HG03066 (cell line): ENCODE results near the gene B3GLCT.

Experiments
- ATAC-seq: cut with Tn5 transposase; IDR thresholded peaks from one replicate; pipeline ENCODE4 v1.9.1; 2021; ENCODE audit warnings: low read depth; ENCODE audit not compliant: unreplicated experiment

The B3GLCT gene

DNA sequence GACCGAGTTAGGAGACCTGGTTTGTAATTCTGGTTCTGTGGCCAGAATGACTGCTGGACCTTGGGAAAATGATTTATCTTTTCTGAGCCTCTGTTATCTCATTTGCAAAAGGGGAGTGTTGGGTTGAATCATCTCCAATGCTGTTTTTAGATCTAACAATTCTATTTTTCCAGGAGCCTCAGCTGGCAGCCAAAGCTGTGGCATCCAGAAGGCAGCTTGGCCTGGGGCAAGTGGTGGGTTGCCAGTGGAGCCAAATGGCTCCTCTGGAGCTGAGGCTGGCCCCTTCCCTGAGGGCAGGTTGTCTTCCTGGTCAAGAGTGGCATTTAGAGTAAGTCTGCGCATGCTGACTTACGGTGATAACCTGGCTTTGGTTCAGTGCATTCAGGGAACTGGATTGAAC lies 21.3 kb downstream of the B3GLCT start:
- no peak for ATAC-seq

DNA sequence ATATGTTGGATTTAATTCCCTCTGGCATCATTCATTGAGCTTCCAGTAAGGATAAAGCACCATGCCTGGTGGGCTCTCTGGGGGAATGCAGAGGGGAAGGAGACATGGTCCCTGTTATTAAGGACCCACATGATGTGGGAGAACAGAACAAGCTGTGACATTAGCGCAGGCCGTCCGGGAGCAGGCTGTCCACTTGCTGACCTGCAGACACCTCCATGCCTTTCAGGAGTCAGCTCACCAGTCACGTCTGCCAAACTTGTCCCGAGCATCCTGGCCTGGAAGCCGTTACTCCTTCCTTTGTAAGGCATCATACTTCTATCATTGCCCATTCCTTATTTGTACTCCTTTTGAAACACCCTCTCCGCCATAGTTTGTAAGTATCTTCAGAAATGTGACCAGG lies 23.4 kb downstream of the B3GLCT start:
- ATAC-seq, result no peak

DNA sequence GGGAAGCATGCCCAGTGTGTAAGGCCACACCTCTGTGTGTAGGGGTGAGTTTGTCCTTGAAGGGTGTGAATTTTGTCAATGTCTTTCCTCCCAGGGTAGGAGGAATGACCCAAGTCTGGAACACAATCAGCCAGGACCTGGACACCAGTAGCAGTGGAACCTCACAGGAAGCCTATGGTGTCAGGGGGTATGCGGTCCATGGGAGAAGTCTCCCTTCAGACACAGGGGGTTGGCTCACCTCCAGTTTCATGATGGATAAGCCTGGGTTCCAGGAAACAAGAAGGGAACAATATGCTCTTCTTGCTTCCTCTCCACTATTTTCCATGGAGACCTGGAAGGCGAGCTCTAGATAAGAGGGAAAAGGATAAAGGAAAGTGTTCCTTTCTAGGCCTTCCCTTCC lies 23.9 kb downstream of the B3GLCT start:
- ATAC-seq, result no peak

DNA sequence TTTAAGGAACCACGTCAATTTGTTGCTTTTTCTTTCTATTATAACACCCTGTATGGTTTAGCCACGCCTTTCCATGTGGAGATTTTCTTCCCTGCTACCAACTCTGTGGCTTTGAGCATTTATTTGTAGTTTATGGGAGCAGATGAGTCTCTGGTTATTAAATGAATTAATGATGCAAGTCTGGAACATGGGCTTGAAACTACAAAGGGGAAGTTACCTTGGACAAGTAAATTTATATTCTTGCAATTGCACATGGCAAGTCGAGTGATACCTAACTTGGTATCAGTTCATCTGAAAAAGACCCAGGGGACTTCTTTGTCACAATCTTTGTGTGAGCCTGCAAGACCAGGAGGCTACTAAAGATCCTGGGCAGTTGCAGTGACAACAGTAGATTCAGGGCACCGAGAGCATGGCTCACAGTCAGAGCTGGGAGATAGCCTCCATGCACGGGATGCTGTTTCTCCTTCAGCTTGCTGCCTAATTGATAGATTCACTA lies 24.4 kb downstream of the B3GLCT start:
- no peak for ATAC-seq

DNA sequence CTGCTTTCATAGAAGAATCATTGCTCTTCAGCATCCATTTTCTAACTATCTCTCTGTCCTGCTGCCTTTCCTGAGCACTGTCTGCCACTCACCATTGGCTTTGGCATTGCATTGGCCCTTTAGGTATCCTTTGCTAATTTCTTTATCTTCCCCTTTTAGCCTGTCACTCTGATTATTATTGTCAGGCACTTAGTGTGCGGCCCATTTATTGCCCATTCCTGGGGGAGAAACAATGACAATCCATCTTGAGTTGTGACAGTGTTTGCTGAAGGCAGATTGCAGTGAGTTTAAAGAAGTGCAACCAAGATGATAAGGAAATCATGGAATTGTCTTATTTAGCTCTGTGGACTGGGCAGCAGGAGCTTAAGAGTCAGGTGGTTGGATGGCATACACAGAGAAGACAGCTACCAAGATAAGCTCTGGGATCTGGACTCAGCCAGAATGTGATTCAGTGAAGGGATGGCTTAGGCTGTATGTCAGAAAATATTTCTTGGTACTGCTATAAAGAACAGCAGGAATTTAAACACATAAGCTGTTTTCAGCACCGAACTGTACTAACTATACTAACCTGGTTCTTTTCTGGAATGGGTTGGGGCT lies 25.3 kb downstream of the B3GLCT start:
- ATAC-seq, result no peak

DNA sequence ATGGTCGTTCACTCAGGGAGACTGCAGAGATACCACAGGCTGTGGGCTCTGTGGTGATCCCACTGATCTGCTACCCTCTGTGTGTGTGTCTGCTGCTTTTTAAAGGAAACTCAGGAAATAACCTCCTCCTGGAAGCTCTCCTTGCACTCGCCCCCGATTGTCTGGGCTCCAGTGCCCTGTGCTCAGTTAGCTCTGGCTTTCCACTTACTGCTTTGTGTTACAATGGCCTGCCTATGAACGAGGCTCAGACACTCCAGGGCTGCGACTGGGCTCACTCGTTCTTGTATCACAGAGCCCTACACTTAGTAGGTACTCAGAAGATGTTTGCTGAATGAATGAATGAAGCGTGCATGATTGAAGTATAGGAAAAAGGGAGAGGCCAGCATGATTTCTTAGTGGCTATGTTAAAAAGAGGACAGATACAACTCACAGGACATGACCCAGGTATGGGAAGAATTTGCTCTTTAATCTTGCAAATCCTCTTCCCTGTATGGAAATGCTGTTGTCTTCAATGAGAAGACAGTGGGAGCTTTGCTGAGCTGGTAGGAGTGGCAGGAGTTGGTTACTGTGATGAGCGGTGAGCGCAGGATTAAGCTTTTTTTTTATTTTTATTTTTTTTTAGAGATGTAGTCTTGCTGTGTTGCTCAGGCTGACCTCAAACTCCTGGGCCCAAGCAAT lies 26.4 kb downstream of the B3GLCT start:
- no peak for ATAC-seq

DNA sequence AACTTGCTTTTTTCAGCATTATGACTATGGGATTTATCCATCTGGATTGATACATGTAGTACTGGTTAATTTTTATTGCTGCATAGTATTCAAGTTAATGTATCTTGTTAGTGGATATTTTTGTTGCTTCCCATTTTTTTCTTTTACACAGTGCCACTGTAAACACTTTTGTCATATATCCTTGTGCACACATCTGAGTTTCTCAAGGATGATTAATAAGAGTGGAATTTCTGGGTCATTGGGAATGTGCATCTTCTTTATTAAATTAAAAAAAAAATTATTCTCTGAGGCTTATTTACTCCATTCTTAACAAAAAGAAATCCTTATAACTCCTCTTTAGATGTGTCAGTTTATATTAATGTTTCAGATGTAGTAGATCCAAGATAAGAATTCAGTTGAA lies 27.3 kb downstream of the B3GLCT start:
- ATAC-seq, result no peak

DNA sequence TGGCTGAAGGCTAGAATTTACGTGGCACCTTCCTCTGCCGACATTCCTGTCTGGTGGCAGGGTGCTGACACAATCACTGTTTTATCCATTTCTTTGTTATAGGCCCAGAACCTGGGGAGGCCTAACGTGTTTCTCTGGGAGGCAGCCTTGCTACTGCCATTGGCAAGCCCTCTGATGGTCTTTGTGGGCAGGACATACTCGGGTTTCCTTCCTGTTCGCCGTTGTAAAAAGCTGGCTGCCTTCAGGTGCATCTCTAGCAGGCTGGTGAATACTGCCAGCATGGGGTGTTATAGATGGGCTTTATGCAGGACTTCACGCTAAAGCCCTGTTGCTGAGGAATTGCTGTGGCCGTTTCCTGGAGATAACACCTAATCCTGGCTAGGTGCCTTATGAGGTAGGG lies 28.1 kb downstream of the B3GLCT start:
- no peak for ATAC-seq

DNA sequence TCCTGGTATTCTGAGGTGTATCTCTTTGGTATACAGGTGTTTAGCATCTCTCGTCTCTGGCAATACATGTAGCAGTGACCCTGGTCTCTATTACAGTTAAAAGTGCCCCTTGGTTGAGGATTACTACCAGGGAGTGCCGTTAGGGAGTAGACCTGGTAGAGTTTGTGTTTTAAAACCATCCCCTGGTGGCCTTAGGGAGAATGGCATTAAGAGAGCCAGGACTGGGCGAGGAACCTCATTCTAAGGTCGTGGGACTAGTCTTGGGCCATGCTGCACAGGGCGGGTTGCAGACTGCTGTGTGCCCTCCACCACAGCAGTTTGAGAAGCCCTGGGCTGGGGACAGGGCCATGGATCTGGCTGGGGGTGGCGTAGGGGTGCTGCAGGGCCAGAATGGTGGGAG lies 35.0 kb downstream of the B3GLCT start:
- ATAC-seq, result no peak

DNA sequence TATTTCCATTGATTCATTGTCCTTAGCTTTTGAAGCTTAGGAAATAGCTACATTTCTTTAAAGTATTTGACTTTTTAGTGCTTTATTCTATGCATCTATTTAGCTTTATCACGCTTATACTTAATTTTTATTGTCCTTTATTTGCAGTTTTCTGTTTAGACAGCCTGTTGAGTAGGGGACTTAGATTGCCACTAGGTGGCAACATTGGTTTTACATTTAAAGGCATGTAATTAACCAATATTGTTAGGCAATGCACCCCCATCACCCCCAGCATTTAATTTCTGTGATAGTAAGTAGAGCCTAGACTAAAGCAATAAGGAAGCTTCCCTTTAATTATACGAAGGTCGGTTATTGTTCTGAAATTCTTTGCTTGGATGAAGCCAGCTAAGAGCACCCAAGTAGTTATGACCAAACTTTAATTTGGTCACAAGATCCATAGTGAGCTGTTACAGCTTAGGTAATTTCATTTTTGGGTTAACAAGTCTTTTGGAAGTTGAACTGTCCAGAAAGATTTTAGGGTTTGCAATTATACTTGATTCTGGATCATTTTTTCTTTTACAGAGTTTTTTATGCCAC lies 36.5 kb downstream of the B3GLCT start:
- ATAC-seq, result no peak

DNA sequence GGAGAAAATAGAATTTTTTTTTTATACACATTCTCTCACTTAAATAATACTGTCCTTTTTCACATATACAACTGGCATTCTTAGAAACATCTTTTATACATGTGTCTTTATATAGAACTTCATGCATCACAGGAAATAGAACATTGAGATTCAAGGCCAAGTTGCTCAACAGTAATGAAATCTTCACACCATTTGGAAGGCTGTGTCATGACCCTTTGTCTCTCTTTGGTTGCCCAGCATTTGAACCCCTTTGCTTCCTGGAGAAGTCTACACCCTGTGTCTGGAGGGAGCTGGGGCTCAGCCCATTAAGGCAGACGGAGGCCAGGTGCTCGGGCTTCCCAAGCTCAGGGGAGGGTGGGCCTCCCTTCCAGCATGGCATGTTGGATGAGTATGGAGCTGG lies 41.1 kb downstream of the B3GLCT start:
- no peak for ATAC-seq

DNA sequence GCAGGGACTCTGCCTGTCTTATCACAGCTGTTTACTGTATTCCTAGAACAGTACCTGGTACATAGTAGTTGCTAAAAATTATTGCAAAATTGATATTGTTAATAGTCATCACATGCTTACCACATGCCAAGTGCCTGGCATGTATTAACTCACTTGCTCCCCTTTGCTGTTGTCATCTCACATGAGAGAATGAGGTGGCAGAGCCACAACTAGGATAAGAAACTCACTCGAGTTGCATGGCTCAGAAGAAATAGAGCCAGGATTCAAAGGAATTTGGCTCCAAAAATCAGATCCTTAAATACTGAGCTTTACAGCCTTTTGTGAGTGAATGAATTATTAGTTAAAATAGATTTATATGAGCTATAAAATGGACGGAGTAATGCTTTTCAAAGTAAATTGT lies 42.6 kb downstream of the B3GLCT start:
- no peak for ATAC-seq

DNA sequence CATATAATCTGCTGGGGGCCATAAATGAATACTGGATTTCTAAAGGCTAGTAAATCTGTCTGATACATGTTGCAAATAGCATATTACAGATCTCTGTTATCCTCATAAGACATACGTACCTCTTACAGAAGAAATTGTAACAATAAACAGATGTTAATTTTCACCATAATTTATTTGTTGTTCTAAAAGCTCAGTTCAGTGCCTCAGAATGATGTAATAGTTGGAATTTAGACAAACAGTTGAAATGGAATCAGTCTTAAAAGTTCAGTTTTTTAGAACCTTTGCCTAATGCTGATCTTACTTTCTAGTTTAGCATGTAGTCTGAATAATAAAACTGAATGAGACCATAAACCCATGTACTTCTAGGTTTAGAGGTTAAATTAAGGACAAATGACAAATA lies 43.1 kb downstream of the B3GLCT start:
- no peak for ATAC-seq

DNA sequence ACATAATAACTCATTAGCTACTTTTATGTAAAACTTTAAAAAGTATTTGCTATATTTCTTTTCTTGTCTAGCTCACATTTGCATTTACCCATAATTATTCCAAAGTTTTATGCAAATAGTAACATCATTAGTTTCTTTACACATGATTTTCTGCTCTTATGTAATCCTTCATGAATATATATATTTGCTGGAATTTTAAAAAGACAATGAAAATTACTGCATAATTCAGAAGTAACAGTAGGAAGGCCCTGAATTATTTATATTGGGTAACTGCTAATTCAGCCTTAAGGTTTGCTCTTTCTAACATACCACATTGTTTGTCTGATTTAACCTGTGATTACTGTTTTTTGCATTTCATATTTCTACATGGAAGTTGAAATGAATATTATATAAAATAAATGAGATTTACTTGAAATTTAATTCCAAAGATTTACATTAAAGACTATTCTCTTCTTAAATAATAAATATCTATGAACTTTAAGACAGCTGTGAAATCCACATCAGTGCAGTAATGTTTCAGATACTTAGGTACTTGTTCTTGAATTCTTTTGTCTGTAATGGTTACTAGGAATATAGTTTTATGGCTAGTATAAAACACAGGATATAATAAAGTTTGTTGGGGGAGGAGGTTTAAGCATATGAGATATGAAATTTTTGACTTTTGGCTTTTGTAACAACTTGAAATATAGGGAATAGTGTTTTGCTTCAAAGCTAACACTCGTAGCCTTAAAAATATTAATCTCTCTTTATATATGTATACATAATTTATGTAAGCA lies 46.0 kb downstream of the B3GLCT start:
- no peak for ATAC-seq

DNA sequence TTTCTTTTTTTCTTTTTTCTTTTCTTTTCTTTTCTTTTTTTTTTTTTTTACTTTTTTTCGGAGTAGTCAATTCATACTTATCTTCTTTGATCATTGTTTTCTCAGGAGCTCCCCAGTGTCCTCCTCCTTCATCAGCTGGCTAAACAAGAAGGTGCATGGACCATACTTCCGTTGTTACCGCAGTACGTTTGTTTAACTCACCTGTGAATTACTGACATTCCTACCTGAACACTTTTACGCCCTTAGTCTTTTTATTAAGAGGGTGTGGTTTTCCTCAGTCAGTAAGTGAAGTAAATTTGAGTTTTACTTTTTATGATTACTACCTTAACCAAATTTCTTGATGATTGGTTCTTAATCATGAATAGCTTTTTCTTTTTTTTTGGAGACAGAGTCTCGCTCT lies 47.1 kb downstream of the B3GLCT start:
- no peak for ATAC-seq

DNA sequence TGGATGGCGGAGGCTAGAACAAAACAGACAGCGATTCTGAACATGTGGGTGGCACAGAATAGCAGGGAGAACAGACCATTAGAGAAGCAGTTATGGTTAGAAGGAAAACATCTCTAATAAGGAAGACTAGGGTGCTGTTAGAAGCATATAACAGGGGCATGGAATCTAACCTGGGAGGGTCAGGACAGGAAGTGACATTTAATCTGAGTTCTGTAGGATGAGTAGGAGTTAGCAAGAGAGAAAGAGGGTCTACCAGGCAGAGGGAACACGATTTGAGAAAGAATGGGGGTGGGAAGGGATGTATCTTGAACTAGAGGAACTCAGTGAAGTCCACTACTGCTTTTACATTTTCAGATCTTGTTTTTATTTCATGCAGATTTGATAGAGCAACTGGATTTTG lies 48.6 kb downstream of the B3GLCT start:
- ATAC-seq, result no peak

DNA sequence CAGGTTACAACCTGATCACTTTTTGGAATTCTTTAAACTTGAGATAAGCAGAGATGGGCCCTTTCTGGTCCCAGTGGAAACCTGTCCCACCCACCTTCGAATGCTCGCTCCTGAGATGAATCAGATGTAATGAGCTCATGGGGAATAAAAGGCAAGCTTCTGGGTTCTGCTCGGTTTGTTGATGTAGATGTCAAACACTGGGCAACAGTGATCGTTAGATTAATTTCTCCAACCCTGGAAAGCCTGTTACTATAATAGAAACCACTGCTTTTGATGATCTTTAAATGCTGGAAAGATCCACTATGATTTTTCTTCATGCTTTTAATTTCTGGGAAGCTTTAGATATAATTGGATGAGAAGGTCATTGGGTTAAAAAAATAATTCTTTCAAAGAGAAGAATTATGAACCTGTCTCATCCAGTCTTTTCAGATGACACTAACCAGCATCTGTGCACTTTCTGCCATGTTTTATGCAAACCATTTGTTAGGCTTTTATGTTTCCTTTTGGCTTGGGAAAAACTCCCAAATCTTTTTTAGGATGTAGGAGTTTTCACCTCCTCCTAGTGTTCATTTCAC lies 49.3 kb downstream of the B3GLCT start:
- no peak for ATAC-seq

DNA sequence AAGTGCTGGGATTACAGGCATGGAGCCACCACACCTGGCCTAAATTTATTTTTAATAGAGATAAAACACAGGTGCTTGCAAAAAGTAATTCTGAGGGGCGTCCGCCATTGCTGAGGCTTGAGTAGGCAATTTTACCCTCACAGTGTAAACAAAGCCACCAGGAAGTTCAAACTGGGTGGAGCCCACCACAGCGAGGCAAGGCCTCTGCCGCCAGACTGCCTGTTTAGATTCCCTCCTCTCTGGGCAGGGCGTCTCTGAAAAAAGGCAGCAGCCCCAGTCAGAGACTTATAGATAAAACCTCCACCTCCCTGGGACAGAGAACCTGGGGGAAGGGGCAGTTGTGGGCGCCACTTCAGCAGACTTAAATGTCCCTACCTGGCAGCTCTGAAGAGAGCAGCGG lies 50.7 kb downstream of the B3GLCT start:
- no peak for ATAC-seq

DNA sequence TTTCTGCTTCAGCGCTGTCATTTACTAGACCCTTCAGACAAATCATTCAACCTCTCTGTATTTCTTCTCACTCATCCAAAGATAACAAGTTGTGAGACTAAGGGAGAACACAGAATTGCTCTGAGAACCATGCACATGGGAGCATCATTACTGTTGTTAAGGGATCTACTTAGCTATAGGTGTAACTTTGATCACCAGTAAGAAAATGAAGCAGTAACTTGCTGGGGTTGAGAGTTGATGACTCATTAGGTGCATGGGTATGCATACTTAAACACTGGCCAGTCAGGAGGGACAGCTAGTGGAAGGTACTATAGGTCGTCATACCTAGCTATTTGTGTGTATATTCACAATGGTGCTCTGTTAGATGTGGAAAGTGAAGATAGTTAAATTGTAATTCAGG lies 61.5 kb downstream of the B3GLCT start:
- ATAC-seq, result no peak

DNA sequence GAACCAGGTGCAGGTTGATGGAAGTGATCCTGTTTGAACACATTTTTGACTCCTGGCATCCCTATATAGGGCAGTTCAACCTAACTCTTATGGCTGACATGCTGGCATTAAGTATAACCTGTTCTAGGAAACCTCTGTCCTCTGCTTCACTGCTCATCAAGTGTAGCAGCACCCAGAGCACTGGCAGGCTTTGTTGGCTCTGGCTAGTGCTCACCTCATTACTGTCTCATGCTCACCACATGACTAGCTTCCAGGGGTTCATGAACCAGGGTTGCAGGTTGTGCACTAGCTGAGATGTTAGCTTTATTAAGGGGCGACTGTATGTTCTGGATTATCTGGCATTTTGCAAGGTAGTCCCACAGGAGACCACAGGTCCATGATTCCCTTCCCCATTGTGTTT lies 63.6 kb downstream of the B3GLCT start:
- no peak for ATAC-seq

DNA sequence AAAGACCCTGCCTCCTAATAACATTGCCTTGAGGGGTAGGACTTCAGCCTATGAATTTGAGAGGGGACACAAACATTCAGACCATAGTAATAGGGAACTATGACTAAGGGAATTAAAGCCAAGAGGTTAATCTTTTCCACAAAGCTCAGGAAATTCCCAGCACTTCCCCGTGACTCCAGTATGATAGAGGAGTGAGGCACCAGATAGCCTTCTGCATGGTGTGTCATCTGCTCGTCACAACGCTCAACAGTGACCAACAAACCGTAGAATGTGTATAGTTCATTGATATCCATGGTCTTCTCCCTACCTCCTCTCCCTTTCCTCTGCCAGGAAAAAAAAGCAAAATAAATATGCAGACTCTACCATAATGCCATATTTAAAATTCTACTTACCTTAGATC lies 64.4 kb downstream of the B3GLCT start:
- no peak for ATAC-seq
